ENCODE results near the gene CUL7.
"Not testable (repeated sequence)": the region's sequence is repeated elsewhere in the genome, so short reads cannot be mapped to it uniquely, and the experiment has no call there.

The CUL7 gene

DNA sequence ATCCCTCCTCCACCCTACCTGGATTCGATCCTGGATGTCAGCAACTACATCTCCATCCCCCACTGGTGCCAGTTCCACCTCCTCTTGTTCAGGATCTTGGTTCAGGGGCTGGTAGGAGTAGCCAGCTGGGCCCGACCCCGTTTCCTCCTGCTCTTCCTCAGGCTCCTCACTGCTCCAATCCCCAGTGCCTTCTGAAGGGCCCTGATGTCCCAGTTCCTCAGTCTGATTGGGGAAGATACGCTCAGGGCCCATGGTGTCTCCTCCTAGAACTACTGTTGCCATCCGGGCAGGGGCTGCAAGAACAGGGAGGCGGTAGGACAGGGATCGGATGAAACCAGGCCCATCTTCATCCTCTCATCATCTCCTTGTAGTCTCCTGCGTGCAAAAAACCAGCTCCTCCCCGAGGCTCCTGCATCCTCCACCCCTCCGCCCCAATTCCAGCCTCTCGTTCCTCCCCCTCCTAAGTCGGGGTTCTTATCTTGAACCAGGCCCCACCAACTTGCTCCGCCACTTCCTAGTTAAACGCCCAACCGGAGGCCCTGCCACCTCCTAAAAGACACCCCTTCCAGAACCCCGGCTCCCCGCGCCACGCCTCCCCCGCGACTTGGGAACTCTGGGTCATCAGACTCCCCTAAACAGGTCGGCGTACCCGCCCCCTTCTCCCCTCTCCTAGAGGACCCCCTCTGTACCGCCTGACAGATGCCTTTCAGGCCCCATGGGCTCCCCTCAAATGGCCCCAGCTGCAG is 40.4 kb downstream of the CUL7 start:
- DNase-seq, result no peak

DNA sequence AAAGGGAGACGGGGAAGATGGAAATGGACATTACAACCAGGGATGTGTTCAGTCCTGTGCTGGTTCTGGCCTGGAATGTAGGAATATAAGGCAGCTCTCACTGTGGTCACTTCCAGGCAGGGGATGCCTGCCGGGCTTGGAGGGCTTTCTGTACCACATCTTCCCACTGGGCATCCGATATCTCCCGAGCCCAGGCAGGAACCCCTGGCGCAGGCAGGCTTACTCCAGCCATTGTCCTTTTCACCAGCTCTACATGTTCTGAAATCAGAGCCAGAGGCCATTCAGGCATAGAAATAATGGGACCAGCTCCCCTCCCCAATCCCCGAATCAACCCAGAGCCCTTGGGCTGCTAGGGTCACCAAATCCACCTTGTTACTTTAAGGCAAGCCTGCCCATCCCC is 41.3 kb downstream of the CUL7 start:
- no peak for DNase-seq

DNA sequence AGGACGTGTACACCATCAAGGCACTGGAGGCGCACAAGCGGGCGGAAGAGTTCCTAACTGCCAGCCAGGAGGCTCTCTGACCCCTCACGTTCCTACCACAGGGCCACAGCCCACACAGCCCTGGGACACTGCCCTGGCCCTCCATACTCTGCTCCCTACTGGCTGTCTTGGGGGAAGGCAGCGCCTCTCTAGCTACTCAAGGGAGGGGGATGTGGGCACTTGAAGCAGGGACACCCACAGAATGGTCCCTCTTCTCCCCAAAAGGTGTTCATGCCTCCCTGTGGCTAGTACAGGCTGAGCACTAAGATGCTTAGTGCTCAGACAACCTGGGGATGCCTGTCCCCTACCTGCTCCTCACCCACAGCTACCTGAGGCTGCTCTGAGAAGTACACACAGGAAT is 42.4 kb downstream of the CUL7 start:
- no peak for DNase-seq

DNA sequence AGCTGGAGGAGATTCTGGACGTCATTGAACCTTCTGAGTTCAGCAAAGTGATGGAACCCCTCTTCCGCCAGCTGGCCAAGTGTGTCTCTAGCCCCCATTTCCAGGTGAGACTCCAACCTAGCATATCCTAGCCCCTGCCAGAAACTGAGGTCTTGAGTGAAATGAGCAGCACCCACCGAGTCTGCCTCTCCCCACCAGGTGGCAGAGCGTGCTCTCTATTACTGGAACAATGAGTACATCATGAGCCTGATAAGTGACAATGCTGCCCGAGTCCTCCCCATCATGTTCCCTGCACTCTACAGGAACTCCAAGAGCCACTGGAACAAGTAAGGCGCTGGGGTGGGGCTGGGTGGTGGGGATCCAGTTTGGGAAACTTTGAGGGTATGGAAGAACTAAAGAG is 44.5 kb downstream of the CUL7 start:
- DNase-seq, result no peak

DNA sequence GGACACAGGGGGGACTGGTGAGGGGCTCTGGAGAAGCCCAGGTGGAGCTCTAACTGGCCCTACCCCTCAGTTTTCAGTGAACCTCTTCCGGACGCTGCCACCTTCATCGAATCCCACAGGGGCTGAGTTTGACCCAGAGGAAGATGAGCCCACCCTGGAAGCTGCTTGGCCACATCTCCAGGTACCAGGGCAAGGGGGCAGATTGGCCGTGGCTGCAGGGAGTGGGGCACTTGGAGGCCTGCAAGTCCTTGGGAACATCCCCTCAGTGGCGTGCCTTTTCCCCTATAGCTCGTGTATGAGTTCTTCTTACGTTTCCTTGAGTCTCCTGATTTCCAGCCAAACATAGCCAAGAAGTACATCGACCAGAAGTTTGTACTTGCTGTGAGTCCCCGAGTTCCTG is 46.5 kb downstream of the CUL7 start:
- no peak for DNase-seq

DNA sequence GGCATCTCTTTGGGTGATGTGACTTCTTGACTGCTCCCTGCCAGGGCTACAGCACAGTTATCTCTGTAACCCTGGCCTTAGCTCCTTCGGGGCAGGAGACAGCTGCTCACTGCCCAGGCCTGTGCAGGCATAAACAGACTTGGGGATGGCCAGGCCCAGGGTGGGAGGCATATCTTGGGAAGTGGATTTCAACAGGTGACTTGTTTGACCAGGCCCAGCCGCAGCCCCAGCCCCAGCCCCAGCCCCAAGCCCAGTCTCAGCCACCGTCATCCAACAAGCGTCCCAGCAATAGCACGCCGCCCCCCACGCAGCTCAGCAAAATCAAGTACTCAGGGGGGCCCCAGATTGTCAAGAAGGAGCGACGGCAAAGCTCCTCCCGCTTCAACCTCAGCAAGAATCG is 47.4 kb downstream of the CUL7 start:
- no peak for DNase-seq

DNA sequence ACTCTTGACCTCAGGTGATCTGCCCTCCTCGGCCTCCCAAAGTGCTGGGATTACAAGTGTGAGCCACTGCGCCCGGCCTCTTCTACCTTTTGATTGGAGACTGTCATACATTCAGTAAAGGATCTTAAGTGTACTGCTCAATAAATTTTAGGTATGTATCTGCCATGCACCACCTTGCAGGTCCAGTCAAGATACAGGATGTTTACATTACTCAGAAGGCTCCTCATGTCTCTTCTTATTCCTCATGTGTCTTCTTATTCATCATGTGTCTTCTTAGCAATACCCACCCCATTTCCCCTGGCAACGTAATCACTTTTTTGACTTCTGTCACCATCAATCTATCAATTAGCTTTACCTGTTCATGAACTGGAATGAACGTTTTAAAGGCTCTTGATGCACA is 47.8 kb downstream of the CUL7 start:
- DNase-seq, result no peak

DNA sequence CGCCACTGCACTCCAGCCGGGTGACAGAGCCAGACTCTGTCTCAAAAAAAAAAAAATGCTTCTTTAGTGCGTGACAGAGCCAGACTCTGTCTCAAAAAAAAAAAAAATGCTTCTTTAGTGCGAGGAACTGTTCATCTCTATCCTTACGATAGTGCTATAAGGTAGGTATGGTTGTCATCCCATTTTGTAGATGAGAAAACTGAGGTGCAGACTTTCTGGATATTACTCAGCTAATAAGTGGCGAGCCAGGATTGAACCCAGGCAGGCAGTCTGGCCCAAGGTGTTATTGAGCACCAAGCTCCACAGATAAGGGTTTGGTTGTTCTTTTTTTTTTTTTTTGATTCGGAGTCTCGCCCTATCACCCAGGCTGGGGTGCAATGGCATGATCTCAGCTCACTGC is 51.8 kb downstream of the CUL7 start:
- DNase-seq, result no peak

DNA sequence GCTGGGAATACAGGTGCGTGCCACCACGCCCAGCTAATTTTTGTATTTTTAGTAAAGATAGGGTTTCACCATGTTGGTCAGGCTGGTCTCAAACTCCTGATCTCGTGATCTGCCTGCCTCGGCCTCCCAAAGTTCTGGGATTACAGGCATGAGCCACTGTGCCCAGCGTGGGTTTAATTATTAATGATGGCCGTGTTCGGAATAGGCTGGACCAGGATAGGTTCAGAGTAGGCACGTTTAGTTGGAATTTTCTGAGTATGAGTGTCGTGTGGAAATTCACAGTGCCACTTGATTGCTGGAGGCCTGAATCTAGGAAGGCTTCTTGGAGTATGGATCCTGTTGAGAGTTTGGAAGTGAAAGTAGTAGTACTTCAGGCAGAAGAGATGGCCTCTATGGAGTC is 55.4 kb downstream of the CUL7 start:
- DNase-seq, result not testable (repeated sequence)

DNA sequence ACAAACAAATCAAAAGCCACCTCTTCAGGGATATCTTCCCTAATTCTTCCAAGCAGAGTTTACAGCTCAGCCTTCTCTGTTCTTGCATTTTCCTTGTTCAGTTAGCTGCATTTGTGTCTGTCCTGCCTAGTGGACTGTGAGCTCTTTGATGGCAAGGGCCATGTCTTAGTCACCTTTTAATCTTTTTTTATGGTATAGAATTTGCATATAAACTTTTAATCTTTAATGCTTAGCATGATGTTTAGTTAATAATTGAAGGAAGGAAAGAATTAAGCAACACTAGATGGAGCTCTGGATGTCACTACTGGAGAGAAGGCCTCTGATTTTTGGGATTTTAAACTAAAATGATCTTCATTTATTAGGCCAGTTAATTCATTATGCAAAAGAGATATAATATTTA is 57.1 kb downstream of the CUL7 start:
- no peak for DNase-seq

DNA sequence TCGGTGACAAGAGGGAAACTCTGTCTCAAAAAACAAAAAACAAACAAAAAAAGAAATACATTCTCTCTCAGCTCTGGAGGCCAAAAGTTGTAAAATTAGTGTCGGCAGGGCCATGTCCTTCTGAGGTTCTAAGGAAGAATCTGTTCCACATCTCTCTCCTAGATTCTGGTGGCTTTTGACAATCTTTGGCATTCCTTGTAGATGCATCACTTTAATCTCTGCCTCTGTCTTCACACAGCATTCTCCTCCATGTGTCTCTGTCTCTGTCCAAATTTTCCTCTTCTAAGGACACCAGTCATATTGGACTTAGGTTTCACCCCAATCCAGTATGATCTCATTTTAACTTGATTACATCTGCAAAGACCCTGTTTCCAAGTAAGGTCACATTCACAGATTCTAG is 60.2 kb downstream of the CUL7 start:
- DNase-seq, result no peak

DNA sequence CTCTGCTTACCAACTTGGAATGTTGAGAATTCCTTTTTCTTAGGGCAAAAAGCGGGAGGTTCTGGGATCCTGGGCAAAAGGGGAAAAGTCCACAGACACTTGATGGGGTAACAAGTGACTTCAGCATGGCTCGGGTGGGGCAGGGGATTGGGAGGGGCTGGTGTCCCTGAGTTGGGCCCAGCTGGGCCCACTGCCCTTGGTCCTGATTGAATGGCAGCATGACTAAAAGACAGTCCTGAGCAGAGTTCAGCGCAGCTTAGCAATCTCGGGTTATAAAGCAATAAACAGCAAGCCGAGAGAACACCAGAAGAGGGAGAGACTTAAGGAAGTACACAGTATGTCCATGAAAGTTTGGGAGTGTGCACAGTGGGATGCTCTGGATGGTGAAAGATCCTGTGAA is 63.7 kb downstream of the CUL7 start:
- DNase-seq, result no peak

DNA sequence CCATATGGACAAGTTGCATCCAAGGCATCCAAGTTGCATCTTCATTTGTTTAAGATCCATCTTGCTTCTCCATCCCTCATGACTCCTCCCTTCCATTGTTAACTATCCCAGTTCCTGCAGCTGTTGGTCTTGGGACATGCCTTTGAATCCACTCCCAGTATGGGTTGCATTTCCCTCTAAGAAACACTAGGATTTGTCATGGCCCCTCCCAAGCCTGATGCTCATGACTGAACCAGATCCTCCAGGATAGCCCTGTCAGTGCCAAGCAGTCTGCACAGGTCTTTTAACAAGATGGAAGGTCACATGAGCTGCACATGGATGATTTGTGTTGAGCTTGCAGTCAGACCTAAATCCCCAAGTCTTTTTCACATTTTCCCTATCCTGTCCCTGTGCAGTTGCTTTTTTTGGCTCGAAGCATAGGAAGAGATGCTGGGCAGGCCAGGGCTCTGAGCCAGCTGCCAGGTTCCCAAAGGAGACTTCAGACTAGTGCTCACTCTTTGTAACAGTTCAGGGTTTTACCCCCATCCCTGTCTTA is 65.1 kb downstream of the CUL7 start:
- DNase-seq, result no peak

Data from GOT3 (cell line).